HG03575 (cell line): ENCODE results near the gene ACOT11.
"Not testable (repeated sequence)": the region's sequence is repeated elsewhere in the genome, so short reads cannot be mapped to it uniquely, and the experiment has no call there.

Experiments
- ATAC-seq: cut with Tn5 transposase; IDR thresholded peaks from one replicate; pipeline ENCODE4 v1.9.1; 2021; ENCODE audit not compliant: unreplicated experiment, insufficient number of reproducible peaks, low FRiP score; ENCODE audit errors: extremely low read depth

ACOT11 gene

DNA sequence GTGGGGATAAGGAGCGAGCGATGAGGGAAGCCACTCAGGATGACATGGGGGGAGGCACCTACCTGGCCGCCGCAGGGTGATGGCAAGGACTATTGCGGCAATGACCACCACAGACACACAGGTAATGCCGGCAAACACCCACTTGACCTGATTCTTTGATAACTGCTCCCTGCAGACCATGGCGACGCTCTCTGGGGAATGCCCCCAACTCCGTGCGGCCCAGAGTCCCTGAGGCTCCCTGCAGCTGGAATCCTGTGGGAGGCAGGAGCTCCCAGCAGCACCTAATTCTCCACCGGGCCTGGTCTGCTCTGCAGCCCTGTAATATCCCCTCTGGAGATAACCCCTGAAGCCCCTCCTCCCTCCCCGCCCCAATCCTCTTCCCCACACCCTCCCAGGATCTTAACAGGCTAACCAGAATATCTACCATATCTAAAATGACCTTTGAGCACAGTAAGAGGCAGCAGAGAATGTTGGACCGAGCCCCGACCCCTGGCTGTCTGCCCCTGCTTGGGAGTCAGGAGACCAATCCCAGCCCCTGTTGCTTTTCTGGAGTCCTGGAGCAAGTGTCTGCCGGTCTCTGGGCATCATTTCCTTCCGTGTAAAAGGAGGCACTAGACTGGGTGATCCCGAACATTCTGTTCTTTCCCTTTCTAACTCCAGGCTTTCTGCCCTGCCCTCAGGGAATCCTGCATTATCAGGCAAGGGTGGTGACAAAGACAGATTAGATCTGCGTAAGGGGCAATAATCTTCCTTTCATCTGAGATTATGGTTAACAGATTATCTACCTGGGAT lies 75.4 kb downstream of the ACOT11 start, which contains the start of gene FAM151A:
Gene FAM151A, minus strand, starts transcription at position 310 of the 792 bp plus-strand sequence. Its CDS starts 130 bp downstream, at position 180.
- ATAC-seq, result no peak

- no peak for ATAC-seq
These were observed 76.7 kb downstream of the ACOT11 start for GRCh38 chr1:54624466-54625464.

DNA sequence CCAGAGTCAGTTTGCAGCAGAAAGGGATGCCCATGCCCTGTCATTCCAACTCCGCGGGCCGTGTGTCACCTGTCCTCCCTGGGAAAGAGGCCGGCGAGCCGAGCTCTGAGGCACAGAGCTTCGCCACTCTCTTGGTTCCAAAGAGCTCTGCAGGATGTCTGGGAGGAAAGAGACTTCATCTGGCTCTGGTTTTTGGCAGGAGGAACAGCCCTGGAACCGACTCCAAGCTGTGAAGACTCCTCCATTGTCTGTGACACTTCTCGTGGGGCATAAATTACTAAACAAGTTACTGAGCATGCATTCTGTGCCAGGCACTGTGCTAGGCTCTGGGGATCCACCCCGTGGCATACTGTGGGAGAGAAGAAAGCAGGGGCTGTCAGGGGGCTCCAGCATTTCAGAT lies 79.2 kb downstream of the ACOT11 start:
- no peak for ATAC-seq

GRCh38 chr1:54635804-54636203 lies 87.8 kb downstream of the ACOT11 start:
- not testable (repeated sequence) for ATAC-seq

DNA sequence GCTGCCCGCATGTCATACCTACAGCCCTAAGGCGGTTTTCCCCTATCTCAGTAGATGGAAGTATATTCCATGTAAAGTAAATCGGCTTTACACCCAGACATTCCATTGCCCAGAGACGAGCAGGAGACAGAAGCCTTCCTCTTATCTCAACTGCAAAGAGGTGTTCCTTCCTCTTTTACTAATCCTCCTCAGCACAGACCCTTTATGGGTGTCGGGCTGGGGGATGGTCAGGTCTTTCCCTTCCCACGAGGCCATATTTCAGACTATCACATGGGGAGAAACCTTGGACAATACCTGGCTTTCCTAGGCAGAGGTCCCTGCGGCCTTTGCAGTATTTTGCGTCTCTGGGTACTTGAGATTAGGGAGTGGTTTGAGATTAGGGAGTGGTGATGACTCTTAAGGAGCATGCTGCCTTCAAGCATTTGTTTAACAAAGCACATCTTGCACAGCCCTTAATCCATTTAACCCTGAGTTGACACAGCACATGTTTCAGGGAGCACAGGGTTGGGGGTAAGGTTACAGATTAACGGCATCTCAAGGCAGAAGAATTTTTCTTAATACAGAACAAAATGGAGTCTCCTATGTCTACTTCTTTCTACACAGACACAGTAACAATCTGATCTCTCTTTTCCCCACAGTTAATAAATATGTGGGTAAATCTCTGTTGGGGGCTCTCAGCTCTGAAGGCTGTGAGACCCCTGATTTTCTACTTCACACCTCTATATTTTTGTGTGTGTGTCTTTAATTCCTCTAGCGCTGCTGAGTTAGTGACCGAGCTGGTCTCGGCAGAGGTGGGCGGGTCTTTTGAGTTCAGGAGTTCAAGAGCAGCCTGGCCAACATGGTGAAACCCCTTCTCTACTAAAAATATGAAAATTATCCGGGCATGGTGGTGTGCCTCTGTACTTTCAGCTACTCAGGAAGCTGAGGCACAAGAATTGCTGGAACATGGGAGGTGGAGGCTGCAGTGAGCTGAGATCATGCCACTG lies 88.7 kb downstream of the ACOT11 start:
- ATAC-seq, result not testable (repeated sequence)

DNA sequence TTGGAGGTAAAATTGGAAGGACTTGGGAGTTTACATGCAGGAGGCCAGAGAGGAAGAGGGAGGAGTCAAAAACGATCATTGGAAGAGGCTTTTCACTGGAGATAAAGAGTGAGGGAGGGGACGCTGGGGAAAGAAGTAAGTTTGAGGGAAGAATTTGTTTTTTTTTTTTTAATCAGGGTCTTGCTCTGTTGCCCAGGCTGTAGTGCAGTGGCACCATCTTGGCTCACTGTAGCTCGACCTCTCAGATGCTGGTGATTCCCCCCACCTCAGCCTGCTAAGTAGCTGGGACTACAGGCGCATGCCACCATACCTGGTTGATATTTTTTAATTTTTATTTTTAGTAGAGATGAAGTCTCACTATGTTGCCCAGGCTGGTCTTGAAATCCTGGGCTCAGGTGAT lies 92.3 kb downstream of the ACOT11 start:
- ATAC-seq, result no peak

DNA sequence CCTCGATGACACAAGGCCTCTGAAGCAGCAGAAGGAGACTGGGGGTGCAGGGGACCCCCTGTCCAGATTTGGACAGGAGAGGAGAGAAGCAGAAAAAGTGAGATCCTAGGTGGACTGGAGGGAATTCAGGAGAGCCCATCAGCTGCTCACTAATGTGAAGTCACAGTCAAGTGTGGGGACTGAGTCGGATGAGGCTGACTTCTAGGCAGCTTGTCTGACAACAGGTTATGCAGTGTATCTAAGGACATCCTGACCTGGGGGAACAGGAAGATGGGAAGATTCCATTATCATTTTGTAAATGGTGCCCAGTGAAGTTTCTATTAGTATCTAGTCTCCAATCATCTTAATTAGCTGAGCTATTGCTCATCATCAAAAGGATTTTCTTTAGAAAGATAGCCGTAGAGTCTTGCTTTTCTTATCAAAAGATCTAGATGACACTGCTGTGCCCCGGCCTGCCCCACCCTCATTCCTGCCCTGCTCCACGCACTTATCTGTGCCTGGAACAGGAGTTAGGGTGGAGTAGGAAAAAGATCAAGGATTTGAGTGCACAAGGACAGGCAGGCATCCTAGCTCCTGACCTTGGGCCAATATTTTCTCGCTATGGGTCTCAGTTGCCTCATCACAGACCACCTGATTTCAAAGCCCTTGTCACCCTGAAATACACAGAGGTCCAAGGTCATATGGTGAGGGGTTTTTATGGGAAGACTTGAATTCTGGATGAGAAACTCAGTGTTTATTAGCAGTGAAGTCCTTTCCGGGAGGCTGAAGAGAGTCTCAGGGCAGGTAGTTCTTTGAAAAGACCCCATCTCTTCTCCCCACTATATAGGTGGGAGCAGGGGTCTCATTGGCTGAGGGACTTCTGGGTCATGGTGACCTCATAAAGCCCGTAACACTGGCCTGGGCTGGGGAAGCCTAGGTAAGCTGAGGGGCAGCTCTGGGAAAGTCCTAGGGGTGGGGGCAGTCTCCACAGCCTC lies 93.1 kb downstream of the ACOT11 start, which contains the start of gene MROH7:
Gene MROH7, plus strand, starts transcription at position 924 of the 974 bp plus-strand sequence. CDS start 11,141 bp downstream, outside the sequence.
- ATAC-seq, result no peak

GRCh38 chr1:54643736-54644135 lies 95.7 kb downstream of the ACOT11 start:
- no peak for ATAC-seq

DNA sequence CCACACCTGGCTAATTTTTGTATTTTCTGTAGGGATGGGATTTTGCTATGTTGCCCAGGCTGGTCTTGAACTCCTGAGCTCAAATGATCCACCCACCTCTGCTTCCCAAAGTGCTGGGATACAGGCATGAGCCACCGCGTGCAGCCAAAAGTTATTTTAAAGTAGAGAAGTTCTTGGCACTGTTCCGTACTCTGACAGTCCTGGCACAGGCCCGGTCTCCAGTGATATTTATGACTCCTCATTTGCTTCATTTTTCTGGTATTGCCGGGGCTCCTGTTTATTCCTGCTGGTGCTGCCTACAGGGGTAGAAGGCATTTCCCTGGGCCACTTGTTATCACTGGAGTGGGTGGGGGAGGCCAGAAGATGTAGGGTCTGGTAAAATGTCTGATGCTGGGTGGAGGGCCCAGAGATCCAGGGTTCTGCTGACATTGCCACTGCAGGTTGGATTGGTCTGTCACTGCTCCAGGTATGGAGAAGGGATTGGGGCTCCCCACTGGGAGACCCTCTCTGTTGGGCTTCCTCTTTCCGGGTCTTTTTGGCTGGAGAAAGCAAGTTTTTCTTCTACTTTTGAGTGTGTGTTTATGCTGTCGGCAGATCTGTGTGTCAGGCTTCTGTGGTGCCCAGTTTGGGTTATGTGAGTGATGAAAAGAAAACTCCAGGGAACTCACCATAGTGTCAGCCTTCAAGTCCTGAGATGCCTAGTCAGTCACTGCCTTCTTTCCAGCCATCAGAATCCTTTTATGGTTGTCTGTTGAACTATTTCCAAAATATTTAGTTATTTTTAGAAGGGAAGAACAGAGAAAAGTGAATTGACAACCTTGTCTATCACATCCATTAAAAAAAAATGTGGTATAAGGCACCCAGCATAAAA lies 98.0 kb downstream of the ACOT11 start:
- ATAC-seq, result no peak

DNA sequence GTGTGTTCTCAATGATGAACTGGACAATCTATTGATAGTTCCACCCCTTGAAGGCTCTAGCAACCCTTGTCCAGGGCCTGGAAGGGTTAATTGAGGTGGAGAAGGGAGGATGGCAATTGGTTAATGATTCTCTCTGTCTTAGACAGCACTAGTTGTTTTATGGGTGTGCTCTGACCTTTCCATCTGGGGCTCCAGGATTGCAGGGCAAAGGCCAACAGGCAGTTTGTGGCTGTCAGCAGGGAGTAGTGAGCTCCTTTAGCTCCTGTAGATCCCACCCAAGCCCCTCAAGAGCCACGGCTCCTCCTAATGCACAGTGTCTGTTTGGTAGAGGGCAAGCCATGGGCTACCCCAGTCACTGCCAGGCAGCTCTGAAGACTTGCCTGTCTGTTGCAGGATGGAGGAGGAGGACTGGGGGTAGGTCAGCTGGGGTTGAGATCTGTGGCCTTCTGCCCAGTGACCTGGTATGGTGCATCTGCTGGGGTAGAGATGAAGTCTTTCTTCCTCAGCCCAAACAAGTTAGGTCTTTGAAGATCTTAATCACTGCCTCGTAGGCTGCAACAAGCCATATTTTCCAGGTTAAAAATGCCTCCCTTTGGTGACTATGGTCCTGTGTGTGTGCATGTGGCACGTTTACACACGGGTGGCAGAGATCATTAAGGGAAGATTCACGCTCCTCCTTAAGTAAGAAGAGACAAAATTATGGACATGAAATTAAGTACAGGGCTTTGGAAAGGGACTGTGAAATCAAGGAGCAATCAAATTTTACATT lies 101.3 kb downstream of the ACOT11 start:
- no peak for ATAC-seq

- no peak for ATAC-seq
These were observed 101.9 kb downstream of the ACOT11 start for GRCh38 chr1:54649921-54650320.

DNA sequence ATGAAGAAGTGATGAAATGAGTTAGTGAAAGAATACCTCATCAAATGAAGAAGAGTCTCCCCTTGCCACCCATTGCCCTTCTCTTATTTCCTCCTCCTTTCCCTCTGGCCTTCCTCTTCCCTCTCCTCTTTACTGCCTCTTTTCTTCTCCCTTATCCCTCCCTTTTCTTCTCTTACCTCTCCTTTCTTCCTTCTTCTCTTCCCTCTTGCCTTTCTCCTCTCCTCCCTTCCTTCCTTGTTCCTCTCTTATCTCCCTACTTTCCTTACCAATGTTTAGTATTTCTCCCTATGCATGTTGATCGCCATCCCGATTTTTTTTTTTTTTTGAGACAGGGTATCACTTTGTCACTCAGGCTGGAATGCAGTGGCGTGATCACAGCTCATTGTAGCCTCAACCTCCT lies 102.4 kb downstream of the ACOT11 start:
- no peak for ATAC-seq

DNA sequence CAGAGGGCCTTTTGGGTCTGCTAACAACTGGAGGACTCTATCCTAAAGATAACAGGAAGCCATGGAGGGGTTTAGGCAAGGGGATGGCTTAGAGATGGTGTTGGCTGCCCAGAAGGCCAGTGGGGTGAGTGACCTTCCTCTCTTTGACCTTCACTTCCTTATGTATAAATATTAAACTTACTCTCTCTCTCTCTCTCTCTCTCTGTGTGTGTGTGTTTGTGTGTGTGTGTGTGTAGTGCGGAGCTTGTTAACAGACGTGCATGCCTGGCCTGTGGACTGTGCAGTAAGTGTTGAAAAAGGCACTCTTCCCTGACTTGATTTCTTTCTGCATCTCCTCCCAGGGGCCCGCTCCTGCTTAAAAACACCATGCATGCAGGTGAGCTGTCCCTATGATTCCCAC lies 103.6 kb downstream of the ACOT11 start:
- ATAC-seq, result no peak

GRCh38 chr1:54652168-54652567 lies 104.1 kb downstream of the ACOT11 start:
- no peak for ATAC-seq

DNA sequence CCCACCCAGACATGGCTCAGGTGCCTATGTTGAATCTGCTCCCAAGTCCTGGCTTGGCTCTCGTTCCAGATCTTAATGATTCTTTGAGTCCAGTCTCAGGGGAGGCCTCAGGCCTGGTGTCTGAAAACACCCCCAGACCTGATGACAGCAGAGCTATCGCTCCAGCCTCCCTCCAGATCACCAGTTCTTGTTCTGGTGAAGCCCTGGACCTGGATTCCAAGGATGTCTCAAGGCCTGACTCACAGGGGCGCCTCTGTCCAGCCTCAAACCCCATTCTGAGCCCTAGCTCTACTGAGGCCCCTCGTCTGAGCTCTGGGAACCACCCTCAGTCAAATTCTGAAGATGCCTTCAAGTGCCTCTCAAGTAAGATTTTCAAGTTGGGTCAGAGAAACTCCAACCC lies 105.0 kb downstream of the ACOT11 start:
- no peak for ATAC-seq
